Lung (tissue), 12 donors: ENCODE results near the gene ABCC6. TPM values are rescaled to one million over a fixed set of nuclear protein-coding genes. Genes with fewer than 3 reads are reported as not detected.
"Not testable (repeated sequence)": the region's sequence is repeated elsewhere in the genome, so short reads cannot be mapped to it uniquely, and the experiment has no call there.

Experiments
- ATAC-seq: fragments of 200-7000 bp; cut with Tn5 transposase; one replicate; pipeline ENCODE4 v1.9.1; 2020; ENCODE audit warnings: moderate number of reproducible peaks; ENCODE audit not compliant: insufficient read depth, low FRiP score
- DNase-seq, 3 donors: peaks; one replicate each; pipeline ENCODE4 v3.0.0-alpha.2; 2013 to 2017
- H3K27ac ChIP-seq, 2 donors: one replicate each; pipeline ENCODE4 v1.5.1; 2013; ENCODE audit warnings: mild to moderate bottlenecking in 2 of 2, moderate library complexity in 2 of 2, control low read depth in 1 of 2, inconsistent platforms in 1 of 2, low read depth in 1 of 2, low read length in 1 of 2
- H3K27me3 ChIP-seq, 3 donors: one replicate each; pipeline ENCODE4 v1.5.1; 2013; ENCODE audit warnings: low read length in 2 of 3; ENCODE audit not compliant: control insufficient read depth in 3 of 3, insufficient read depth in 3 of 3
- H3K36me3 ChIP-seq, 4 donors: one replicate each; pipeline ENCODE4 v1.5.1; 2013; ENCODE audit warnings: low read length in 4 of 4, mild to moderate bottlenecking in 1 of 4, moderate library complexity in 1 of 4; ENCODE audit not compliant: control insufficient read depth in 4 of 4, insufficient read depth in 4 of 4
- H3K4me1 ChIP-seq, 5 donors: one replicate each; pipeline ENCODE4 v1.5.1; 2013; ENCODE audit warnings: low read length in 5 of 5, mild to moderate bottlenecking in 2 of 5, moderate library complexity in 1 of 5; ENCODE audit not compliant: control insufficient read depth in 5 of 5, insufficient read depth in 5 of 5
- H3K4me3 ChIP-seq: one replicate; pipeline ENCODE4 v1.5.1; 2013; ENCODE audit warnings: mild to moderate bottlenecking, control low read depth, moderate library complexity
- H3K9ac ChIP-seq, 2 donors: one replicate each; pipeline ENCODE4 v1.5.1; 2013; ENCODE audit warnings: low read length in 2 of 2, control low read depth in 1 of 2; ENCODE audit not compliant: insufficient read depth in 1 of 2
- H3K9me3 ChIP-seq, 4 donors: one replicate each; pipeline ENCODE4 v1.5.1; 2013; ENCODE audit warnings: low read length in 3 of 4, mild to moderate bottlenecking in 1 of 4, moderate library complexity in 1 of 4; ENCODE audit not compliant: control insufficient read depth in 4 of 4, insufficient read depth in 3 of 4
- WGBS, 2 donors: extraction: QIAGEN DNeasy Blood & Tissue Kit; methylation state at CpG; one replicate each; pipeline ENCODE4 v1.1.7; 2013; 5-methylcytosine and 5-hydroxymethylcytosine counted together
- polyA plus RNA-seq, 2 donors: library from polyadenylated mRNA; stranded (reverse); fragments of 200-250 nt; gene quantifications; one replicate each; pipeline ENCODE4 v1.2.1, GENCODE V29; 2013
- total RNA-seq, 2 donors: library from RNA; depleted of rRNA in 1 of 2; stranded (reverse); fragments of >200 nt in 1 of 2; gene quantifications; one replicate each; pipeline ENCODE4 v1.2.1, GENCODE V29; 2014 to 2021
- TF ChIP-seq, protein P1 (sequence below): IDR thresholded peaks from 2 replicates; pipeline ENCODE4 v1.5.1; 2012; ENCODE audit warnings: mild to moderate bottlenecking; ENCODE audit errors: control extremely low read depth, extremely low read depth
- donor health status: control.
- donor health status: control.
- donor health status: Bipolar disorder and iron deficiency.
- donor health status: healthy.
- donor health status: DM: yes; HTN: yes; CAD: no.

The ABCC6 gene
- total and polyA plus RNA-seq, 4 donors: 10.0 to 37.0 (median 23.9) TPM

DNA sequence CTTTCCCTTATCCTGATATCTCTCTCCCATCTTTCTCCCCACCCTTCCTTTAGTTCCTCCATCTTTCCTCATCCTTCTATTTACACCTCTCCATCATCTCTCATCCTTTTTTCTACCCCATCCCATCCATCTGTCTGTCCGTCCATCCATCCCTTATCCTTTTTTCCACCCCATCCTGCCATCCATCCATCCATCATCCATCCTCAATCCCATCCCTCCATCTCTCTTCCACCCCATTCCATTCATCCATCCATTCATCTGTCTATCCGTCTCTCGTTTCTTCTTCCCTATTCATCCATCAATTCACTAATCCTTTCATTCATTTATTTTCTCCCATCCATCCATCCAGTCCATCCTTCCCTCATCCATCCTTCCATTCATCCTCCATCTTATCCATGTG is 68.1 kb downstream of the ABCC6 start:
- Histone ChIP-seq H3K27me3 (no peaks in the 10 kb centered on the region), H3K27ac (no peak overlapping the region), H3K9ac (no peak overlapping the region), H3K36me3 (no peaks in the 10 kb centered on the region), H3K4me3 (no peak overlapping the region), H3K4me1 (peaks cover 0 to 7% (median 4%) of the 10 kb centered on the region in 5 donors), H3K9me3 (peaks cover 0 to 14% (median 7%) of the 10 kb centered on the region in 4 donors)
- no peak for DNase-seq
- TF ChIP-seq, protein P1, sequence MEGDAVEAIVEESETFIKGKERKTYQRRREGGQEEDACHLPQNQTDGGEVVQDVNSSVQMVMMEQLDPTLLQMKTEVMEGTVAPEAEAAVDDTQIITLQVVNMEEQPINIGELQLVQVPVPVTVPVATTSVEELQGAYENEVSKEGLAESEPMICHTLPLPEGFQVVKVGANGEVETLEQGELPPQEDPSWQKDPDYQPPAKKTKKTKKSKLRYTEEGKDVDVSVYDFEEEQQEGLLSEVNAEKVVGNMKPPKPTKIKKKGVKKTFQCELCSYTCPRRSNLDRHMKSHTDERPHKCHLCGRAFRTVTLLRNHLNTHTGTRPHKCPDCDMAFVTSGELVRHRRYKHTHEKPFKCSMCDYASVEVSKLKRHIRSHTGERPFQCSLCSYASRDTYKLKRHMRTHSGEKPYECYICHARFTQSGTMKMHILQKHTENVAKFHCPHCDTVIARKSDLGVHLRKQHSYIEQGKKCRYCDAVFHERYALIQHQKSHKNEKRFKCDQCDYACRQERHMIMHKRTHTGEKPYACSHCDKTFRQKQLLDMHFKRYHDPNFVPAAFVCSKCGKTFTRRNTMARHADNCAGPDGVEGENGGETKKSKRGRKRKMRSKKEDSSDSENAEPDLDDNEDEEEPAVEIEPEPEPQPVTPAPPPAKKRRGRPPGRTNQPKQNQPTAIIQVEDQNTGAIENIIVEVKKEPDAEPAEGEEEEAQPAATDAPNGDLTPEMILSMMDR: no peak
- WGBS, 2 donors: 97% methylated on average over 3 of the region's 3 CpGs
- no peak for ATAC-seq

DNA sequence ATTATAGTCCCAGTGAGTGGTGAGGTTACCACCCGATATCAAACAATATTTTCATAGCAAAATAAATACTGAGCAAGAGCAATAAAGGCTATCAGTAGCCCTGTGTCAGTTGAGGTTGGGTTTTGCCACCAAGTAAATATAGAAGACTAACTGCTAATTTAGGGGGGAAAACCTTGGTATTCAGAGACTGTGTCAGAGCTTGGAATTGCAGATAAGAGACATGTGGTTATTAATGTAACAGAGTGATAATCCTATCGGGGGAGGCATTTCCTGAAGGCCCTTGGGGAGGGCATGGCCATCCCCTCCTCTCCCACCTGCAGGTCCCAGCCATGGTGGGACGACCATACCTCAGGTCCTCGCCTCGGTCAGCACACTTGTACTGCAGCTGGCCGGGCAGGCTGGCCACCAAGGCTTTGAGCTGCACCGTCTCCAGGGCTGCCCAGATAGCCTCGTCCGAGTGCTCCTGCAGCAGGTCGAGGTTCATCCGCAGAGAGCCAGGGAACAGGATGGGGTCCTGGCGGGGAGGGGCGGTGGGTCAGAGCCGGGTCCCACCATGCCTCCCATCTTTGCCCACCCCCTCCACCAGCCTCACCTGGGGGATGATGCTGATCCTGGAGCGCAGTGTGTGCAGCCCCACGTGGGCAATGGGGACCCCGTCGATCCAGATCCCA is 68.9 kb downstream of the ABCC6 start:
- H3K4me1 ChIP-seq: peaks cover 0 to 15% (median 4%) of the 10 kb centered on the region in 5 donors
- no peak for ATAC-seq
- no peak overlapping the region for H3K27ac ChIP-seq
- no peaks in the 10 kb centered on the region for H3K36me3 ChIP-seq
- no peak overlapping the region for H3K9ac ChIP-seq
- 81 to 85% methylated on average over 18 of the region's 18 CpGs for WGBS, 2 donors
- TF ChIP-seq, protein P1: no peak
- H3K9me3 ChIP-seq: peaks cover 0 to 11% (median 4%) of the 10 kb centered on the region in 4 donors
- no peak overlapping the region for H3K4me3 ChIP-seq
- no peaks in the 10 kb centered on the region for H3K27me3 ChIP-seq
- DNase-seq: no peak

DNA sequence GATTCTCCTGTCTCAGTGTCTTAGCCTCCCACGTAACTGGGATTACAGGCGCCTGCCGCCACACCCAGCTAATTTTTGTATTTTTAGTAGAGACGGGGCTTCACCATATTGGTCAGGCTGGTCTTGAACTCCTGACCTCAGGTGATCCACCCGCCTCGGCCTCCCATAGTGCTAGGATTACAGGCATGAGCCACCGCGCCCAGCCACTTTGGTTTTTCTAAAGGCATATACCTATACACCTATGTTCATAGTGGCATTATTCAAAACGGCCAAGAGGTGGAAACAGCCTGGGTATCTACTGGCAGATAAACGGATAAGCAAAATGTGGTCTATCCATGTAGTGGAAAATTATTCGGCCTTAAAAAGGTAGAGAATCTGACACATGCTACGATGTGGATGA is 70.3 kb downstream of the ABCC6 start:
- WGBS, 2 donors: 95% methylated on average over 12 of the region's 12 CpGs
- not testable (repeated sequence) for DNase-seq, H3K9ac ChIP-seq, H3K36me3 ChIP-seq, H3K9me3 ChIP-seq, H3K4me3 ChIP-seq, ATAC-seq, H3K27me3 ChIP-seq, H3K27ac ChIP-seq
- peaks cover 0 to 16% (median 4%) of the 10 kb centered on the region in 5 donors for H3K4me1 ChIP-seq

DNA sequence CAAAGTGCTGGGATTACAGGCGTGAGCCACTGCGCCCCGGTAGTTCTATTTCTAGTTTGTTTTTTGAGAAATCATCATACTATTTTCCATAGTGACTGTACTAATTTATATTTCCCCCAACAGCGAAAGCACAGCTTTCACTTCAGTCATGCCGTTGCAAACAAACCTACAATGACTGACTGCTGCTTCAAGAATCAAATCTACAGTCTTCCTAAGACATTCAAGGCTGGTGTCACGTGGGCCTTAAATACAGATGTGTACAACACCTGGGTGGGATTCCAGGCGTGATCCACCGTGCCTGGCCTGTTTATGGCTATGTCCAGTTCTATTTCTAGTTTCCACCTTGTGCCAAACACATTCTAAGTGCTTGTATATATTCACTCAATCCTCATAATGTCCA is 72.0 kb downstream of the ABCC6 start:
- H3K27ac ChIP-seq: no peak overlapping the region
- 90 to 94% methylated on average over 8 of the region's 8 CpGs for WGBS, 2 donors

More for the DNA sequence above, 72.0 kb downstream of the ABCC6 start:
- no peaks in the 10 kb centered on the region for H3K9me3 ChIP-seq
- H3K27me3 ChIP-seq: no peaks in the 10 kb centered on the region
- no peak overlapping the region for H3K4me3 ChIP-seq
- peaks cover 0 to 3% (median 0%) of the 10 kb centered on the region in 4 donors for H3K36me3 ChIP-seq
- ATAC-seq: no peak
- TF ChIP-seq, protein P1: no peak
- no peak for DNase-seq
- H3K4me1 ChIP-seq: peaks cover 0 to 16% (median 4%) of the 10 kb centered on the region in 5 donors
- no peak overlapping the region for H3K9ac ChIP-seq
